HepG2 (cell line): ENCODE results near the gene GDNF. TPM values are rescaled to one million over a fixed set of nuclear protein-coding genes. Genes with fewer than 3 reads are reported as not detected.

ENCODE experiments used
- BRD4 ChIP-seq: sonication (generic); formaldehyde crosslinking; IDR thresholded peaks from 2 replicates; pipeline ENCODE4 v1.4.0; 2020; ENCODE audit warnings: missing genetic modification reagents
- DR1 ChIP-seq: sonication (generic); formaldehyde crosslinking; IDR thresholded peaks from 2 replicates; pipeline ENCODE4 v1.8.0; 2021; ENCODE audit warnings: mild to moderate bottlenecking, missing genetic modification reagents, inconsistent platforms
- ETV6 ChIP-seq: sonication (generic); formaldehyde crosslinking; conservative IDR thresholded peaks from 2 replicates; pipeline ENCODE4 v1.4.0; 2020; ENCODE audit warnings: missing genetic modification reagents
- FOXA1 ChIP-seq, 2 experiments: fragments of 450-650 bp in 1 of 2; sonication (generic) in 1 of 2; formaldehyde crosslinking in 1 of 2; IDR thresholded peaks; 2 replicates each; pipeline versions ENCODE4 v1.4.0 to v1.6.1; 2016 to 2020; ENCODE audit warnings: missing genetic modification reagents in 1 of 2
- TBX3 ChIP-seq: fragments of 450-650 bp; IDR thresholded peaks from 2 replicates; pipeline ENCODE4 v1.6.1; 2017; ENCODE audit warnings: antibody characterized with exemption, mild to moderate bottlenecking, inconsistent platforms, borderline replicate concordance
- ZNF44 ChIP-seq: sonication (generic); formaldehyde crosslinking; IDR thresholded peaks from 2 replicates; pipeline ENCODE4 v1.5.1; 2020; ENCODE audit warnings: mild to moderate bottlenecking, missing genetic modification reagents
- polyA plus RNA-seq, 8 experiments: library from polyadenylated mRNA; depleted of rRNA in 3 of 8; stranded (reverse) in 7 of 8; unstranded in 1 of 8; fragments of >200 nt; fragmentation: Illumina TruSeq in 4 of 8; extraction: Trizol in 4 of 8; gene quantifications; 2 replicates each; pipeline versions ENCODE4 v1.2.1 to v1.2.3, GENCODE V29; 2011 to 2016; ENCODE audit warnings: low read depth in 4 of 8, missing spikeins in 1 of 8, mixed read lengths in 1 of 8; ENCODE audit not compliant: insufficient read depth in 1 of 8
- total RNA-seq, 5 experiments: library from RNA; depleted of rRNA; stranded (reverse); fragments of >200 nt; fragmentation: Illumina TruSeq; extraction: Trizol; gene quantifications; 2 replicates each; pipeline ENCODE4 v1.2.3, GENCODE V29; 2016; ENCODE audit warnings: low read depth in 1 of 5
- TF ChIP-seq, protein P1 (sequence below): sonication (generic); formaldehyde crosslinking; IDR thresholded peaks from 2 replicates; pipeline ENCODE4 v1.4.0; 2020; ENCODE audit warnings: mild to moderate bottlenecking, missing genetic modification reagents
- TF ChIP-seq, protein P2 (sequence below): sonication (generic); formaldehyde crosslinking; IDR thresholded peaks from 2 replicates; pipeline ENCODE4 v1.4.0; 2020; ENCODE audit warnings: missing genetic modification reagents

The GDNF gene
- total and polyA plus RNA-seq, 2 of the 13 experiments (the other 11 are each of a cell fraction or from before 2014, with no cell fraction given): 0.24 to 0.46 TPM

DNA sequence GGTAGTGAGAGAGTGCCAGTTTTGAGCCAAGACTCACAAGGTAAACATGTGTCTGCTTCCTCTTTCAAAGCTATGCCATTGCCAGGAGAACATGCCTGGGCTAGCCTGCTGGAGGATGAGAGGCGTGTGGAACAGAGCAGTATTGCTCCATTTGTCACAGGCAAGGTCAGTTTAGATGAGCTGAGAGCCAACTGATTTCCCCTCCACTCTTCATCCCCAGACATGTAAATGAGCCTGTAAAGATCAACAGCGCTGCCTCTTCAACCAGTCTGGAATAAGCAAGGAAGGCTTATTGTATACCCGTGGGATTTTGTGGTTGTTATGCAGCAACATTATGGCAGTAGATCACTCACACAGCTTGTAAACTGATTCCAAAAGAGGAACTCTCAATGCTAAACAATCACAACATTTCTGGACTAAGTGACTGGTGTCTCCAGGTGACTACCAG lies 8.2 kb upstream of the GDNF start (continued):
- TF ChIP-seq TBX3 (no peak), DR1 (no peak), FOXA1 (IDR thresholded peaks at IDR 0.05) (no peak), FOXA1 (CRISPR knock-in tag; IDR thresholded peaks at IDR 0.05) (peak; percentile 57), BRD4 (CRISPR knock-in tag) (0 out of 2 replicates have a peak, but pooled peaks have one; percentile 23), ETV6 (CRISPR knock-in tag) (no peak), ZNF44 (no peak)
- TF ChIP-seq, protein P1, sequence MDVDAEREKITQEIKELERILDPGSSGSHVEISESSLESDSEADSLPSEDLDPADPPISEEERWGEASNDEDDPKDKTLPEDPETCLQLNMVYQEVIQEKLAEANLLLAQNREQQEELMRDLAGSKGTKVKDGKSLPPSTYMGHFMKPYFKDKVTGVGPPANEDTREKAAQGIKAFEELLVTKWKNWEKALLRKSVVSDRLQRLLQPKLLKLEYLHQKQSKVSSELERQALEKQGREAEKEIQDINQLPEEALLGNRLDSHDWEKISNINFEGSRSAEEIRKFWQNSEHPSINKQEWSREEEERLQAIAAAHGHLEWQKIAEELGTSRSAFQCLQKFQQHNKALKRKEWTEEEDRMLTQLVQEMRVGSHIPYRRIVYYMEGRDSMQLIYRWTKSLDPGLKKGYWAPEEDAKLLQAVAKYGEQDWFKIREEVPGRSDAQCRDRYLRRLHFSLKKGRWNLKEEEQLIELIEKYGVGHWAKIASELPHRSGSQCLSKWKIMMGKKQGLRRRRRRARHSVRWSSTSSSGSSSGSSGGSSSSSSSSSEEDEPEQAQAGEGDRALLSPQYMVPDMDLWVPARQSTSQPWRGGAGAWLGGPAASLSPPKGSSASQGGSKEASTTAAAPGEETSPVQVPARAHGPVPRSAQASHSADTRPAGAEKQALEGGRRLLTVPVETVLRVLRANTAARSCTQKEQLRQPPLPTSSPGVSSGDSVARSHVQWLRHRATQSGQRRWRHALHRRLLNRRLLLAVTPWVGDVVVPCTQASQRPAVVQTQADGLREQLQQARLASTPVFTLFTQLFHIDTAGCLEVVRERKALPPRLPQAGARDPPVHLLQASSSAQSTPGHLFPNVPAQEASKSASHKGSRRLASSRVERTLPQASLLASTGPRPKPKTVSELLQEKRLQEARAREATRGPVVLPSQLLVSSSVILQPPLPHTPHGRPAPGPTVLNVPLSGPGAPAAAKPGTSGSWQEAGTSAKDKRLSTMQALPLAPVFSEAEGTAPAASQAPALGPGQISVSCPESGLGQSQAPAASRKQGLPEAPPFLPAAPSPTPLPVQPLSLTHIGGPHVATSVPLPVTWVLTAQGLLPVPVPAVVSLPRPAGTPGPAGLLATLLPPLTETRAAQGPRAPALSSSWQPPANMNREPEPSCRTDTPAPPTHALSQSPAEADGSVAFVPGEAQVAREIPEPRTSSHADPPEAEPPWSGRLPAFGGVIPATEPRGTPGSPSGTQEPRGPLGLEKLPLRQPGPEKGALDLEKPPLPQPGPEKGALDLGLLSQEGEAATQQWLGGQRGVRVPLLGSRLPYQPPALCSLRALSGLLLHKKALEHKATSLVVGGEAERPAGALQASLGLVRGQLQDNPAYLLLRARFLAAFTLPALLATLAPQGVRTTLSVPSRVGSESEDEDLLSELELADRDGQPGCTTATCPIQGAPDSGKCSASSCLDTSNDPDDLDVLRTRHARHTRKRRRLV (CRISPR knock-in tag): no peak
- TF ChIP-seq, protein P2, sequence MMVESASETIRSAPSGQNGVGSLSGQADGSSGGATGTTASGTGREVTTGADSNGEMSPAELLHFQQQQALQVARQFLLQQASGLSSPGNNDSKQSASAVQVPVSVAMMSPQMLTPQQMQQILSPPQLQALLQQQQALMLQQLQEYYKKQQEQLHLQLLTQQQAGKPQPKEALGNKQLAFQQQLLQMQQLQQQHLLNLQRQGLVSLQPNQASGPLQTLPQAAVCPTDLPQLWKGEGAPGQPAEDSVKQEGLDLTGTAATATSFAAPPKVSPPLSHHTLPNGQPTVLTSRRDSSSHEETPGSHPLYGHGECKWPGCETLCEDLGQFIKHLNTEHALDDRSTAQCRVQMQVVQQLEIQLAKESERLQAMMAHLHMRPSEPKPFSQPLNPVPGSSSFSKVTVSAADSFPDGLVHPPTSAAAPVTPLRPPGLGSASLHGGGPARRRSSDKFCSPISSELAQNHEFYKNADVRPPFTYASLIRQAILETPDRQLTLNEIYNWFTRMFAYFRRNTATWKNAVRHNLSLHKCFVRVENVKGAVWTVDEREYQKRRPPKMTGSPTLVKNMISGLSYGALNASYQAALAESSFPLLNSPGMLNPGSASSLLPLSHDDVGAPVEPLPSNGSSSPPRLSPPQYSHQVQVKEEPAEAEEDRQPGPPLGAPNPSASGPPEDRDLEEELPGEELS (CRISPR knock-in tag): no peak
